Measurements from ENCODE around the gene CMSS1.

DNA sequence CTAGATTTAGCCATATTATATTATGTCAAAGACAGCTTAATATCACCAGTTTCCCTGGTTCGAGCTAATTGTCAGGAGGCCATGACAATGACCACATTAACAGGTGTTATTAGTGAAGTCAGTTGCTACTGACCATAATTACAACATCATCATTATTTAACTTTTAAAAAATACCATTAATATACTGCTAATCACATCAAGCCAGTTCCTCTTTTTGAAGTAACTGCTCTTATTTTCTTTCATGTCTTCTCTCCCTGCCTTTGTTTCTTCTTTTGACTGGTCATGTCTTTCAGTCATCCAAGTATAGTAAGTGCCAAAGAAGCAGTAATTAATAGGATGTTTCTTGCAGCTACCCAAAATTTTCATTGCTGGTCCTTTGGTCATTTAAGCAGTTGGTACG lies 61.6 kb downstream of the CMSS1 start:
- no peak for TF ChIP-seq POLR2A (IDR thresholded peaks at IDR 0.05)
- TF ChIP-seq, protein P1, sequence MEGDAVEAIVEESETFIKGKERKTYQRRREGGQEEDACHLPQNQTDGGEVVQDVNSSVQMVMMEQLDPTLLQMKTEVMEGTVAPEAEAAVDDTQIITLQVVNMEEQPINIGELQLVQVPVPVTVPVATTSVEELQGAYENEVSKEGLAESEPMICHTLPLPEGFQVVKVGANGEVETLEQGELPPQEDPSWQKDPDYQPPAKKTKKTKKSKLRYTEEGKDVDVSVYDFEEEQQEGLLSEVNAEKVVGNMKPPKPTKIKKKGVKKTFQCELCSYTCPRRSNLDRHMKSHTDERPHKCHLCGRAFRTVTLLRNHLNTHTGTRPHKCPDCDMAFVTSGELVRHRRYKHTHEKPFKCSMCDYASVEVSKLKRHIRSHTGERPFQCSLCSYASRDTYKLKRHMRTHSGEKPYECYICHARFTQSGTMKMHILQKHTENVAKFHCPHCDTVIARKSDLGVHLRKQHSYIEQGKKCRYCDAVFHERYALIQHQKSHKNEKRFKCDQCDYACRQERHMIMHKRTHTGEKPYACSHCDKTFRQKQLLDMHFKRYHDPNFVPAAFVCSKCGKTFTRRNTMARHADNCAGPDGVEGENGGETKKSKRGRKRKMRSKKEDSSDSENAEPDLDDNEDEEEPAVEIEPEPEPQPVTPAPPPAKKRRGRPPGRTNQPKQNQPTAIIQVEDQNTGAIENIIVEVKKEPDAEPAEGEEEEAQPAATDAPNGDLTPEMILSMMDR (IDR thresholded peaks at IDR 0.05 in 4 of 5, conservative IDR thresholded peaks at IDR 0.05 in 1 of 5) = no peak
